WTC11 (cell line): ENCODE data around the gene RAC3.

Source experiments
- E2F5 ChIP-seq: sonication (generic); formaldehyde crosslinking; IDR thresholded peaks from 2 replicates; pipeline ENCODE4 v1.8.1; 2022; ENCODE audit warnings: mild to moderate bottlenecking, moderate library complexity, missing genetic modification reagents
- PRRX2 ChIP-seq: fragments of 250-450 bp; sonication (Bioruptor Pico); IDR thresholded peaks from 2 replicates; pipeline ENCODE4 v1.8.0; 2021; ENCODE audit warnings: mild to moderate bottlenecking

- no peak for TF ChIP-seq E2F5 (CRISPR knock-in tag)
- no peak for TF ChIP-seq PRRX2 (CRISPR knock-in tag)
Measured at GRCh38 chr17:82058855-82059249, 27.4 kb downstream of the RAC3 start.
